Loucy (cell line): ENCODE measurements around the gene ISM2.

ENCODE experiments used
- EZH2phosphoT487 ChIP-seq: fragments of 200-600 bp; IDR thresholded peaks from 2 replicates; pipeline ENCODE4 v1.6.1; 2018; ENCODE audit warnings: antibody characterized with exemption, mild to moderate bottlenecking, moderate library complexity, borderline replicate concordance
- TF ChIP-seq, protein P1 (sequence below): fragments of 200-600 bp; sonication (generic); conservative IDR thresholded peaks from 2 replicates; pipeline ENCODE4 v1.5.1; 2014; ENCODE audit warnings: mild to moderate bottlenecking, antibody characterized with exemption, low read length

DNA sequence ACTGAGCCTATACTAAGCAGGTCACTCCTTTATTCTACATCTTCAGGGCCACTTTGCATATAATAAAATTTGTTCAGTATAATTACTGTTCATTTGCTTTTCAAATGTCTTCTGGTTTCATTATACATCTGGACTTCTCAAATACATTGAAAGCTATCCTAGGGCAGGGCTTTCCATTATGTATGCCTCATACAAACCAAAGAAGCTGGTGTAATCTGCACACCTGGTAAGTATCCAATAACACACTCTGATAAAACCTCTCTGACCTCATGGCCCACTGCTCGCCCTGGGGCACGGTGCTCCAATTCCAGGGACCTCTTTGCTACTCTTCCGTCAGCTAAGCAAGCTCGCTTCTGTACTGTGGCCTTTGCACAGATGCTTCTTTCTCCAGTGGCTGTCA, 21.9 kb upstream of the ISM2 start:
- TF ChIP-seq, protein P1, sequence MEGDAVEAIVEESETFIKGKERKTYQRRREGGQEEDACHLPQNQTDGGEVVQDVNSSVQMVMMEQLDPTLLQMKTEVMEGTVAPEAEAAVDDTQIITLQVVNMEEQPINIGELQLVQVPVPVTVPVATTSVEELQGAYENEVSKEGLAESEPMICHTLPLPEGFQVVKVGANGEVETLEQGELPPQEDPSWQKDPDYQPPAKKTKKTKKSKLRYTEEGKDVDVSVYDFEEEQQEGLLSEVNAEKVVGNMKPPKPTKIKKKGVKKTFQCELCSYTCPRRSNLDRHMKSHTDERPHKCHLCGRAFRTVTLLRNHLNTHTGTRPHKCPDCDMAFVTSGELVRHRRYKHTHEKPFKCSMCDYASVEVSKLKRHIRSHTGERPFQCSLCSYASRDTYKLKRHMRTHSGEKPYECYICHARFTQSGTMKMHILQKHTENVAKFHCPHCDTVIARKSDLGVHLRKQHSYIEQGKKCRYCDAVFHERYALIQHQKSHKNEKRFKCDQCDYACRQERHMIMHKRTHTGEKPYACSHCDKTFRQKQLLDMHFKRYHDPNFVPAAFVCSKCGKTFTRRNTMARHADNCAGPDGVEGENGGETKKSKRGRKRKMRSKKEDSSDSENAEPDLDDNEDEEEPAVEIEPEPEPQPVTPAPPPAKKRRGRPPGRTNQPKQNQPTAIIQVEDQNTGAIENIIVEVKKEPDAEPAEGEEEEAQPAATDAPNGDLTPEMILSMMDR, result no peak
- TF ChIP-seq EZH2phosphoT487, result no peak
